ENCODE data around the gene GABRA1. TPM values are rescaled to one million over a fixed set of nuclear protein-coding genes. Genes with fewer than 3 reads are reported as not detected.

GABRA1 gene
- polyA plus RNA-seq, 3 donors: not detected

DNA sequence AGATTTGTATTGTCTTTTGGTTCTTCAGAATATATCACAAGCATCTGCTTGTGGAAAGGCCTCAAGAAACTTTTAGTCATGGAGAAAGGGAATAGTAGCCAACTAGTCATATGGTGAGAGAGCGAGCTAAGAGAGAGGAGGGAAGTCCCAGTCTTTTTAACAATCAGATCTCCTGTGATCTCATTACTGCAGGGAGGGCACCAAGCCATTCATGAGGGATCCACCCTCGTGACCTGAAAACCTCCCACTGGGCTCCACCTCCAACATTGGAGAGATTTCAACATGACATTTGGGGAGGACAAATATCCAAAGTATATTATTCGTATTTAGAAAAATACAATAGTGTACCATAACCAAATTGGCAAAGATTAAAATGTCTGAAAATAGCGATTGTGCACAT lies 99.0 kb downstream of the GABRA1 start:
- DNase-seq (ENCODE audit: extremely low read depth in 1 of 11, low read depth in 9 of 11, low spot score in 4 of 11): no peak

Other genes with a start within 250 kb of the GABRA1 start
- not detected for gene GABRA6, start 162.4 kb upstream of the GABRA1 start, polyA plus RNA-seq (ENCODE audit: insufficient read length in 3 of 3)
- under 1 TPM; 0.03 to 0.07 (median 0.06) TPM for gene GABRG2, start 219.7 kb downstream of the GABRA1 start, polyA plus RNA-seq (ENCODE audit: insufficient read length in 3 of 3)

Measured in renal cortex interstitium (tissue), 11 donors.